ENCODE measurements around the gene KDM2B.

GRCh38 chr12:121444842-121445202 lies 136.0 kb downstream of the KDM2B start:
- TF ChIP-seq POLR2A (IDR thresholded peaks at IDR 0.05; ENCODE audit: low read length) (no peak), GATA1 (IDR thresholded peaks at IDR 0.05; ENCODE audit: low read depth, low read length) (no peak)
